ENCODE measurements around the gene VPS13D.

Gene VPS13D

GRCh38 chr1:12335815-12336214 lies 106.0 kb downstream of the VPS13D start:
- DNase-seq (ENCODE audit: low read depth): no peak

GRCh38 chr1:12336413-12336812 lies 106.6 kb downstream of the VPS13D start:
- DNase-seq (ENCODE audit: low read depth): no peak

- DNase-seq (ENCODE audit: low read depth): no peak
Observed at GRCh38 chr1:12338017-12338416, 108.2 kb downstream of the VPS13D start.

- no peak for DNase-seq (ENCODE audit: low read depth)
Observed at GRCh38 chr1:12338823-12339222, 109.0 kb downstream of the VPS13D start.

- no peak for DNase-seq (ENCODE audit: low read depth)
Observed at GRCh38 chr1:12339396-12339795, 109.6 kb downstream of the VPS13D start.

GRCh38 chr1:12339811-12340543 lies 110.1 kb downstream of the VPS13D start:
- no peak for DNase-seq (ENCODE audit: low read depth)

- DNase-seq (ENCODE audit: low read depth): no peak
Observed at GRCh38 chr1:12340544-12340930, 110.7 kb downstream of the VPS13D start.

- DNase-seq (ENCODE audit: low read depth): no peak
Observed at GRCh38 chr1:12341667-12342066, 111.8 kb downstream of the VPS13D start.

- no peak for DNase-seq (ENCODE audit: low read depth)
Observed at GRCh38 chr1:12342401-12343003, 112.7 kb downstream of the VPS13D start.

- DNase-seq (ENCODE audit: low read depth): no peak
Observed at GRCh38 chr1:12343823-12344487, 114.1 kb downstream of the VPS13D start.

- no peak for DNase-seq (ENCODE audit: low read depth)
Observed at GRCh38 chr1:12344596-12345349, 114.9 kb downstream of the VPS13D start.

- no peak for DNase-seq (ENCODE audit: low read depth)
Observed at GRCh38 chr1:12345350-12346217, 115.8 kb downstream of the VPS13D start.

- no peak for DNase-seq (ENCODE audit: low read depth)
Observed at GRCh38 chr1:12346483-12347151, 116.8 kb downstream of the VPS13D start.

- DNase-seq (ENCODE audit: low read depth): no peak
Observed at GRCh38 chr1:12348113-12348512, 118.3 kb downstream of the VPS13D start.

- DNase-seq (ENCODE audit: low read depth): no peak
Observed at GRCh38 chr1:12353981-12354380, 124.2 kb downstream of the VPS13D start.

GRCh38 chr1:12356004-12356890 lies 126.4 kb downstream of the VPS13D start:
- DNase-seq (ENCODE audit: low read depth): no peak

GRCh38 chr1:12358499-12358898 lies 128.7 kb downstream of the VPS13D start:
- DNase-seq (ENCODE audit: low read depth): no peak

- DNase-seq (ENCODE audit: low read depth): no peak
Observed at GRCh38 chr1:12359359-12360133, 129.7 kb downstream of the VPS13D start.

- no peak for DNase-seq (ENCODE audit: low read depth)
Observed at GRCh38 chr1:12368646-12369045, 138.8 kb downstream of the VPS13D start.
